Activated T-helper 1 cell treated with anti-CD3 and anti-CD28 coated beads, Interleukin-2, amount 50 U/mL, for 16 hours (primary cell): Measurements from ENCODE around the gene ITGA7.
"Not testable (repeated sequence)": the region's sequence is repeated elsewhere in the genome, so short reads cannot be mapped to it uniquely, and the experiment has no call there.

Experiments used
- DNase-seq, 2 donors: peaks; one replicate each; pipeline ENCODE4 v3.0.0-alpha.2; 2020; ENCODE audit warnings: low read depth in 1 of 2, low spot score in 1 of 2

Gene ITGA7

DNA sequence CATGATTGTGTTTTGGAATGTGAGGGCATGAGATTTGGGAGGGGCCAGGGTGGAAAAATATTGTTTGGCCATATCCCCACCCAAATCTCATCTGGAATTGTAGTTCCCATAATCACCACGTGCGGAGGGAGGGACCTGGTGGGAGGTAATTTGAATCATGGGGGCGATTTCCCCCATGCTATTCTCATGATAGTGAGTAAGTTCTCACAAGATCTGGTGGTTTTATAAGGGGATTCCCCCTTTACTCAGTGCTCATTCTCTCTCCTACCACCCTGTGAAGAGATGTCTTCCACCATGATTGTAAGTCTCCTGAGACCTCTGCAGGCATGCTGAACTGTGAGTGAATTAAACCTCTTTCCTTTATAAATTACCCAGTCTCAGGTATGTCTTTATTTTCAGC, 55.4 kb downstream of the ITGA7 start:
- DNase-seq: no peak

- DNase-seq: no peak
Observed at GRCh38 chr12:55651299-55651683, 56.4 kb downstream of the ITGA7 start.

DNA sequence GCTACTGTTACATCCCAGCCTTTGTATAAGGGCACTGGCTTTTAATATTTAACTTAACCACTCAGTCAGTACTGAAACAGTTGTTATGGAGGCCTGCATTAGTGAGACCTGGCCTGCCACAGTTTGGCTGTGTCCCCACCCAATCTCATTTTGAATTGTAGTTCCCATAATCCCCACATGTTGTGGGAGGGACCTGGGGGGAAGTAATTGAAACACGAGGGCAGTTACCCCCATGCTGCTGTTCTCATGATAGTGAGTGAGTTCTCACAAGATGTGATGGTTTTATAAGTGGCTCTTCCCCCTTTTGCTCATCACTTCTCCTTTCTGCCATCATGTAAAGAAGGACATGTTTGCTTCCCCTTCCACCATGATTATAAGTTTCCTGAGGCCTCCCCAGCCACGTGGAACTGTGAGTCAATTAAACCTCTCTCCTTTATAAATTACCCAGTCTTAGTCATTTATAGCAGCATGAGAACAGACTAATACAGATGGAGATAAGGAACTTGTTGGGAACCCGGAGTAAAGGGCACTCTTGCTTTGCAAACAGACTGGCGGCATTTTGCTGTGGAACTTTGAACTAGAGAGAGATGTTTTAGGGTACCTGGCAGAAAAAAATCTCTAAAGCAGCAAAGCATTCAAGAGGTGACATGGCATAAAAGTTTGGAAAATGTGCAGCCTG, 56.9 kb downstream of the ITGA7 start:
- not testable (repeated sequence) for DNase-seq

DNA sequence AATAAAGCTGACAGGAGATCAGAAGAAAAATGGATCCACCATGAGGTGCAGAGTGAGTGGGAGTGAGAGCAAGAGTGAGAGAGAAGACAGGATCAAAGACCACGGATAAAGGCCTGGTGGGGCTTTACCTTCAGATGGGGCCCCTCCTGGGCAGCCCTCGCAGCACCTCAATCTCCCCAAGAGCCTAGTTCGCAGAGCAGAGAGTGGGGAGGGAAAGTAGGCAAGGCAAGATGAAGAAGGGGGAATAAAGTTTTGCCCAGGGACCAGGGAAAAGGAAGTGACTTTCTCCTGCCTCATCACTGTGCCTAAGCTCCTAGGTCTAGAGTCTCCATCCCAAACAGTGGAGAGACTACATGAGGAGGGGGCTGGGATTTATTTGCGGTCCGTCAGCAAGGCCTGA, 60.7 kb downstream of the ITGA7 start:
- DNase-seq: no peak

- no peak for DNase-seq
Observed at GRCh38 chr12:55644591-55644990, 63.1 kb downstream of the ITGA7 start.

DNA sequence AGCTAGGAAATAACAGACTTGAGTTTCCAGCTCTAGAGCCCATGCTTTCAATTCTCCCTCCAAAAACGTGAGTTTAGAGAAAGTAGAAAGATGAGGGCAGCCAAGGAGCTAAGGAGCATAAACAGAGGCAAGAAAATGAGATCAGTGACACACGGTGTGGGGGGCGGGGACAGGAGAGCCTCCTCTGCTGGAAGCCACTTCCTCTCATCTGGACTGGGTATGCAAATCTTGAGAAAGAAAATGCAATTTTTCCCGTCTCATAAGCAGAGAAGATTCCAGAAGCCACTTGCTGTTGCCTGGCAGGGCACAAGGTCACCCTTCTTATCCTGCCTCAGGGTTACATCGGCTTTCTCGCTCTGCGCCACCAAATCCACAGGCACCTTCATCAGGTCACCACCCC, 65.0 kb downstream of the ITGA7 start:
- no peak for DNase-seq

GRCh38 chr12:55642267-55642666, 65.4 kb downstream of the ITGA7 start:
- no peak for DNase-seq

GRCh38 chr12:55641595-55641994, 66.1 kb downstream of the ITGA7 start:
- no peak for DNase-seq

DNA sequence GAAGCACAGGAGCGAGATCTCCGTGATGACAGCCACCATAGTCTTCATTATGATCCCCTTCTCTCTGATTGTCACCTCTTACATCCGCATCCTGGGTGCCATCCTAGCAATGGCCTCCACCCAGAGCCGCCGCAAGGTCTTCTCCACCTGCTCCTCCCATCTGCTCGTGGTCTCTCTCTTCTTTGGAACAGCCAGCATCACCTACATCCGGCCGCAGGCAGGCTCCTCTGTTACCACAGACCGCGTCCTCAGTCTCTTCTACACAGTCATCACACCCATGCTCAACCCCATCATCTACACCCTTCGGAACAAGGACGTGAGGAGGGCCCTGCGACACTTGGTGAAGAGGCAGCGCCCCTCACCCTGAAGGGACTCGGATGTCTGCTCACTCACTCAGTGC, 70.2 kb downstream of the ITGA7 start:
- DNase-seq: no peak

DNA sequence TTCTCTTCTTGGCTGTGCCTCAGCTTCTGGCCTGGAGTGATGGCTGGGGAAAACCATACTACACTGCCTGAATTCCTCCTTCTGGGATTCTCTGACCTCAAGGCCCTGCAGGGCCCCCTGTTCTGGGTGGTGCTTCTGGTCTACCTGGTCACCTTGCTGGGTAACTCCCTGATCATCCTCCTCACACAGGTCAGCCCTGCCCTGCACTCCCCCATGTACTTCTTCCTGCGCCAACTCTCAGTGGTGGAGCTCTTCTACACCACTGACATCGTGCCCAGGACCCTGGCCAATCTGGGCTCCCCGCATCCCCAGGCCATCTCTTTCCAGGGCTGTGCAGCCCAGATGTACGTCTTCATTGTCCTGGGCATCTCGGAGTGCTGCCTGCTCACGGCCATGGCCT, 70.9 kb downstream of the ITGA7 start, which contains the start of gene OR10P1:
Gene OR10P1 (plus strand): TSS at position 40 of the 400 bp plus-strand sequence. CDS start 0 bp downstream, at position 40.
- no peak for DNase-seq

- DNase-seq: no peak
Observed at GRCh38 chr12:55636116-55636655, 71.5 kb downstream of the ITGA7 start.
